Kidney (tissue), 14 donors: Measurements from ENCODE around the gene THSD8. TPM values are rescaled to one million over a fixed set of nuclear protein-coding genes. Genes with fewer than 3 reads are reported as not detected.
"Not testable (repeated sequence)": the region's sequence is repeated elsewhere in the genome, so short reads cannot be mapped to it uniquely, and the experiment has no call there.

Experiments
- DNase-seq, 5 donors: peaks; one replicate each; pipeline ENCODE4 v3.0.0-alpha.2; 2013 to 2020
- FAIRE-seq: peaks from 2 replicates; lab custom pipeline; 2012; peaks lifted over from hg19 to GRCh38; lab: Jason Lieb, UNC
- H3K27ac ChIP-seq, 2 donors: one replicate each; pipeline ENCODE4 v1.7.0; 2013; ENCODE audit warnings: low read depth in 2 of 2, low read length in 2 of 2, inconsistent platforms in 1 of 2
- H3K27me3 ChIP-seq: one replicate; pipeline ENCODE4 v1.7.1; 2013; ENCODE audit warnings: low read length, inconsistent platforms; ENCODE audit not compliant: control insufficient read depth, insufficient read depth
- H3K36me3 ChIP-seq, 3 donors: one replicate each; pipeline versions ENCODE4 v1.7.0 to v1.7.1; 2013; ENCODE audit warnings: low read length in 3 of 3, control low read depth in 1 of 3, inconsistent platforms in 1 of 3; ENCODE audit not compliant: insufficient read depth in 3 of 3, control insufficient read depth in 2 of 3
- H3K4me1 ChIP-seq, 3 donors: one replicate each; pipeline versions ENCODE4 v1.7.0 to v1.7.1; 2013; ENCODE audit warnings: low read length in 3 of 3, inconsistent platforms in 1 of 3, low read depth in 1 of 3; ENCODE audit not compliant: control insufficient read depth in 2 of 3, insufficient read depth in 2 of 3
- H3K4me3 ChIP-seq, 3 donors: one replicate each; pipeline versions ENCODE4 v1.7.0 to v1.8.1; 2013; ENCODE audit warnings: low read length in 3 of 3, control low read depth in 1 of 3, inconsistent platforms in 1 of 3
- H3K9ac ChIP-seq, 3 donors: one replicate each; pipeline versions ENCODE4 v1.7.0 to v1.7.1; 2013; ENCODE audit warnings: low read length in 3 of 3, control low read depth in 1 of 3, inconsistent platforms in 1 of 3
- H3K9me3 ChIP-seq, 3 donors: one replicate each; pipeline versions ENCODE4 v1.7.0 to v1.7.1; 2013; ENCODE audit warnings: low read length in 3 of 3, control low read depth in 1 of 3, inconsistent platforms in 1 of 3; ENCODE audit not compliant: control insufficient read depth in 2 of 3, insufficient read depth in 1 of 3
- CTCF ChIP-seq: IDR thresholded peaks from 3 replicates; pipeline ENCODE4 v1.5.1; 2012; ENCODE audit warnings: mild to moderate bottlenecking, moderate library complexity, borderline replicate concordance; ENCODE audit not compliant: insufficient read depth; ENCODE audit errors: extremely low read depth
- intact Hi-C: fragments of 100-400 bp; cut with DNase I; formaldehyde crosslinking; loops from one replicate; pipeline ENCODE4 v1.11.1; 2022
- polyA plus RNA-seq: library from polyadenylated mRNA; stranded (reverse); fragments of 350-450 nt; fragmentation: Illumina TruSeq; extraction: RNeasy Lipid Tissue Mini Kit (QIAGEN cat#74804); gene quantifications from one replicate; pipeline ENCODE4 v1.2.3, GENCODE V29; 2014; ENCODE audit warnings: low read depth, low replicate concordance; ENCODE audit not compliant: insufficient read depth
- total RNA-seq: library from RNA; stranded (reverse); fragmentation: NEBNext Ultra II Directional; extraction: Animal tissue kit (Norgen Biotek cat#: 25700); gene quantifications from one replicate; pipeline ENCODE4 v1.2.1, GENCODE V29; 2021
- donor health status: control.
- donor health status: control.
- donor health status: control.
- donor health status: control.
- donor health status: control.
- donor health status: DM: yes; HTN: yes; CAD: no.
- donor health status: Normal renal cell carcinoma (clear cell type).

THSD8 gene
- total and polyA plus RNA-seq, 2 donors from 2014 or later: 3.2 to 10.0 TPM

- intact Hi-C loops: no loop called here
- Histone ChIP-seq H3K4me3 (no peak overlapping the region), H3K9ac (no peak overlapping the region), H3K27me3 (no peaks in the 10 kb centered on the region), H3K9me3 (no peaks in the 10 kb centered on the region), H3K27ac (no peak overlapping the region), H3K4me1 (no peaks in the 10 kb centered on the region), H3K36me3 (no peaks in the 10 kb centered on the region)
- no peak for DNase-seq
- no peak for TF ChIP-seq CTCF
- FAIRE-seq: no peak
These were observed 13.2 kb downstream of the THSD8 start for GRCh38 chr19:12815088-12815487.

GRCh38 chr19:12817188-12817587, 15.3 kb downstream of the THSD8 start:
- H3K4me3 ChIP-seq, H3K27me3 ChIP-seq, H3K27ac ChIP-seq, H3K9me3 ChIP-seq, intact Hi-C loops, H3K9ac ChIP-seq, H3K4me1 ChIP-seq, H3K36me3 ChIP-seq, DNase-seq, FAIRE-seq: not testable (repeated sequence)

- H3K4me1 ChIP-seq, H3K4me3 ChIP-seq, intact Hi-C loops, DNase-seq, FAIRE-seq, H3K27ac ChIP-seq, H3K9me3 ChIP-seq, H3K9ac ChIP-seq, H3K27me3 ChIP-seq, H3K36me3 ChIP-seq: not testable (repeated sequence)
These were observed 15.9 kb downstream of the THSD8 start for GRCh38 chr19:12817810-12818209.

- Histone ChIP-seq H3K27me3 (no peaks in the 10 kb centered on the region), H3K4me1 (no peaks in the 10 kb centered on the region), H3K4me3 (no peak overlapping the region), H3K27ac (no peak overlapping the region), H3K36me3 (no peaks in the 10 kb centered on the region), H3K9me3 (no peaks in the 10 kb centered on the region), H3K9ac (no peak overlapping the region)
- intact Hi-C loops: no loop called here
- FAIRE-seq: no peak
- TF ChIP-seq CTCF: no peak
- no peak for DNase-seq
These were observed 19.9 kb downstream of the THSD8 start for GRCh38 chr19:12821761-12822160.
